NCI-H187 (cell line): Measurements from ENCODE around the gene KCNG4.
"Not testable (repeated sequence)": the region's sequence is repeated elsewhere in the genome, so short reads cannot be mapped to it uniquely, and the experiment has no call there.

Source experiments
- DNase-seq, 2 experiments: peaks; one replicate each; lab custom pipeline; 2025; lab: John Stamatoyannopoulos, UW

KCNG4 gene

GRCh38 chr16:84205976-84206691 lies 33.7 kb downstream of the KCNG4 start:
- DNase-seq = no peak

DNA sequence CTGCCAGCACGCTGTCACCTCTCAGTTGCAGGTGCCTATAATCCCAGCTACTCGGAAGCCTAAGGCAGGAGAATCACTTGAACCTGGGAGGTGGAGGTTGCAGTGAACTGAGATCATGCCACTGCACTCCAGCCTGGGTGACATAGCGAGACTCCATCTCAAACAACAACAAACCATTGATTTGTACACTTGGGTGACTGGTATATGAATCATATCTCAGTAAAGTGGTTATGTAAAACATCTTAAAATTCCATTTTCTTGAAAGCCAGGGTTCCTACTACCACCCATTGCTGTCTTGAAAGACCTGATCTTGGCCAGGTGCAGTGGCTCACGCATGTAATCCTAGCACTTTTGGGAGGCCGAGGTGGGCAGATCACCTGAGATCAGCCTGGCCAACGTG lies 34.7 kb downstream of the KCNG4 start:
- DNase-seq = not testable (repeated sequence)

DNA sequence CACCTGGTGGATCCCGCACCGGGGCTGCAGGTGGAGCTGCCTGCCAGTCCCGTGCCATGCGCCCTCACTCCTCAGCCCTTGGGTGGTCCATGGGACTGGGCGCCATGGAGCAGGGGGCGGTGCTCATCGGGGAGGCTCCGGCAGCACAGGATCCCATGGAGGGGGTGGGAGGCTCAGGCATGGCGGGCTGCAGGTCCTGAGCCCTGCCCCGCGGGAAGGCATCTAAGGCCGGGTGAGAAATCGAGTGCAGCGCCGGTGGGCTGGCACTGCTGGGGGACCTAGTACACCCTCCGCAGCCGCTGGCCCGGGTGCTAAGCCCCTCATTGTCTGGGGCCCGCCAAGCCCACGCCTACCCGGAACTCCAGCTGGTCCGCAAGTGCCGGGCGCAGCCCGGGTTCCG lies 35.3 kb downstream of the KCNG4 start:
- DNase-seq = not testable (repeated sequence)

DNA sequence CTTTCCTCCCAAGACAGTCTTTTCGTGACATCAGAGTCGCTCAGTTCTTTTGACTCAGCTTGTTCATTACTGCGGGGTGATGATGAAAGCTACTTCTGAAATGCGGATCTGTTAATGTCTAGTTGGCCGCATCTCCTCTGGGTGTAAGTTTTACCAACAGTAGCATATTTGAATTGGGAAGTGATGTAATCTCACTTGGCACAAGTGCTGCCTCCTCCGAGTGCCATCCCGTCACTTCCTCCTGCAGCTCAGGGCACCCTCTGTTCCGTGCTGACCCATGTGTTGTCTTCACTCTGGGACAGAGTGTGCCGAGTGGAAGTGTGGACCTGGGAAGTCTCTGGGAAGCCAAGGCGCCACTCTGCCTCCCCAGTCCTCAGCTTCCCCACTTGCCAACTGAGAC lies 40.0 kb downstream of the KCNG4 start:
- DNase-seq = no peak

GRCh38 chr16:84199097-84199496 lies 40.7 kb downstream of the KCNG4 start:
- DNase-seq = no peak

DNA sequence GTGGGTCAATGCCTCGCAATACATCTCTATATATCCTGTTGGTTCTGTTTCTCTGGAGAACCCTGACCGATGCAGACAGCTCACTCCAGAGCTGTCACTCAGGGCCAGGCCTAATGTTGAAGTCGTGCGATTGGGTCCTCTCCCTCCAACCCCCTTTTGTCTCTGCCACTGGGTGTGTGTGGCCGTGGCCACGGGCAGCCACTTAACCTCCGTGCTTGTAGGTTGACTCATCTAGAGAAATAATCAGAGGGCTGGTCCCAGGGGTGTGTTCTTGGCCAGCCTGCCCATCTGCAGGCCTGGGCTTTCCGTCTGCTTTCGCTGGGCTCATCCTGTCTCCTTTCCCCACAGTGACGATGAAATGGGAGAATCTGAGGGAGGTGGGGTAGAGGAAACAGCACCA lies 41.4 kb downstream of the KCNG4 start:
- no peak for DNase-seq

DNA sequence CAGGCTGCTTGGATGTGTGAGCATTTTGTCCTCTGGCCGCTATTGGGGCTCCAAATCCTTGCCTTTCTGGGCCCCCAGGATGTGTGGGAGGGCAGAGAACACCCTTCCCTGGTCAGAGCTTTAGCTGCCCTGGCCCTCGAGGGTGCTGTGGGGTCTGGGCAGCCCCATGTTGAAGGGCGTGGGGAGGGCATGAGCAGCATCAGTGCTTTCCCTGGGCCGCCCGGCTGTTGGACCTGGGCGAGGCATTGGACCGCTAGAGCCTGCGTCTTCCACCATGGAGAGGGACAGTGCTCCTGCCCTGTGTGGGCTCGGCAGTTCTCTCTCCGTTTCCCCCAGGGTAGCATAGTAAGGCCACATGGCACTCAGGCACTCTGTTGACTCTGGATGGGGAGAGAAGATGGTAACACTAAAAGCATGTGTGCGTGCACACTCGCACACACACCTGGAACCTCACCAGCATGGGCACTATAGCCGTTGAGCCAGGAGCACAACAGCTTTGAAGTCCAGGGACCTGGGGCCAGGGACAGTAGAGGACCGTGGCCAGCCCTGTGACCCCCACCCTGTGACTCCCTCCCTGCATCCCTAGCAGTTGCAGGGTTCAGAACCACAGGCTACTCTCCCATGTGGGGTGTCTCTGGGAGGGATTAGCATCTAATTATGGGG lies 42.2 kb downstream of the KCNG4 start:
- no peak for DNase-seq

DNA sequence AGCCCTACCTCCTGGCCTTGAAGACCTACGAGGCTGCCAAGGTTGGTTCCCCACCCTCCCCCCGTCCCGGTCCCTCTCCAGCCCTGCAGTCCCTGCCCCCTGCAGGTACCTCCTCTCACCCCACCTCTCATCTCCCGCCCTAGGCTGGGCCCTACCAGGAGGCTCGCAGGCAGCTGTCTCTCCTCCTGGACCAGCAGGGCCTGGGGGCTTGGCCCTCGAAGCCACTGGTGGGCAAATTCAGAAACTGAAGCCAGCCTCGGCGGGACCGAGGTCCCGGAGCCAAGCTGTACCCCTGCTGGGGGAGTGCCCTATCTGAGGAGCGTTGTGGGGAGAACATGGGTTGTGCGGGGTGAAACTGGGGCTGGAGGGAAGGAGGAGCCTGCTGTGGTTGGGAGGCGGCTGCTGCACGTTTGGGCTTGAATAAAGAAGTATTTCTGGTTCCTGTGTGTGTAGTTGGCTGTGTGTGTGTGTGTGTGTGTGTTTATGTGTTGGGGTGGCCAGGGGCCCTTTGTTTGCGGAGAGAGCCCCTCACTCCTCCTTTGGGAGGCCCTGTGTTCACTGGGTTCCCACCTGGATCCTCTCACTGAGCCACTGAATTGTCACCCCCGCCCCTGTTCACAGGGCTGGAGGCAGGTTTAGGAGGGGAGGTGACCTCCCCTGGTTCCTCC lies 43.0 kb downstream of the KCNG4 start:
- no peak for DNase-seq

GRCh38 chr16:84196101-84196500 lies 43.7 kb downstream of the KCNG4 start:
- no peak for DNase-seq

GRCh38 chr16:84195201-84196093 lies 44.4 kb downstream of the KCNG4 start:
- DNase-seq = no peak

GRCh38 chr16:84194470-84195200 lies 45.2 kb downstream of the KCNG4 start:
- peak; percentile 14 to 54 for DNase-seq

DNA sequence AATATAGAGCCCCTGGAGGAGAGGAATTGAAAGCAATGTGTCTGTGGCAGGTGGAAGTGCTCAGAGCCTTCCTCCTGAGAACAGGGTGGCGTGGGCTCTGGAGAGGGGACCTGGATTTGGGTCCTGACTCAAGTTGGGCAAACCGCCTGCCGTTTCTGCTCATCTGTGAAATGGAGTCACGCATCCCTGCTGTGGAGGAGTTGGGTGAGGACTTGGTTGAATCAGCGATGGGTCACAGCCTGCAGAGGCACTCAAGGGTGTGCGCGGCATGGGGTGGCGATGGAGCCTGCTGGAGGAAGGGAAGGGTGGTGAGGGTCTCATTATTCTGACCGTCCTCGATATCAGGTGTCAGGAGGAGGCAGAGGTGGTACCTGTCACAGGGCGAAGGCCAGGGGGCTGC lies 45.8 kb downstream of the KCNG4 start:
- DNase-seq = no peak

GRCh38 chr16:84193480-84193879 lies 46.3 kb downstream of the KCNG4 start:
- DNase-seq = no peak

DNA sequence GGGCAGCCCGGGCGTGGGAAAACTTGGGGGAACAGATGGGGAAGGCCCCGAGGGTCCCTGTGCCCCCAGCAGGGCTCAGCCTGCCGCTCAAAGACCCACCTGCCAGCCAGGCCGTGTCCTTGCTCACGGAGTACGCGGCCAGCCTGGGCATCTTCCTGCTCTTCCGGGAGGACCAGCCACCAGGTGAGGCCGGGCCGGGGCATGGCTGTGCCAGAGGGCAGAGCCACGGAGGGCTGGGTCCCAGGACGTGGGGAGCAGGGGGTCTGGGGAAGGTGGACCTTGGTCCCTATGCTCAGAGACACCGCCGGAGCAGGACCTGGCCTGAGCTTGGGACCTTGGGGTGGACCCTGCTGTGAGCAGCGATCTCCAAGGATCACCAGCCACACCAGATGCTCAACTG lies 48.3 kb downstream of the KCNG4 start:
- no peak for DNase-seq

DNA sequence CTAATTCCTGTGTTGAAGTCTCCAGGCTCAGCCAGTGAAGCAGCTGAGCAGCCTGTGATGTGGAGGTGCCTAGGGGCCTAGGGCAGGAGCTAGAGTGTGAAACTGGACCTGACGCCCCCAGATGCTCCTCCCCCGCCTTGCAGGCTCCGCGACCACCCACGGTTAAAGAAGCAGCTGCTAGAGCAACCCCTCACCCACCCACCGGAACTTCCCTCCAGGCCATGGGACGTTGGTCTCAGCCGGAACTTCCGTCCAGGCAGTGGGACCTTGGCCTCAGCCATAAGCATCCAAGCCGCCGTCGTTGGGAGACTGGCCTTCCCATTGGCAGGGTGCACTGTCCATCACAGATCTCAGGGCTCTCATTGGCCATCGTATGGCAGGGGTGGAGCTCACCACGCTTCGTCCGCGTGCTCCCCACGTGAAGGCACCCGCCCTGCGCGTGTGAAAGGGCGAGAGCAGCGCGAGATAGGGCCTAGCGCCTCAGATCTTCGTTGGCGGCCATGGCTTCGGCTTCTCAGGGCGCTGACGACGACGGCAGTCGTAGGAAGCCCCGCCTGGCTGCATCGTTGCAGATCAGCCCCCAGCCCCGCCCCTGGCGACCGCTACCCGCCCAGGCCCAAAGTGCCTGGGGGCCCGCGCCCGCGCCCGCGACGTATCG lies 49.0 kb downstream of the KCNG4 start, which contains the start of gene ADAD2:
TSS of gene ADAD2 (plus strand) at position 427 of the 658 bp plus-strand sequence. CDS start at position 501, 74 bp downstream.
- DNase-seq = no peak

DNA sequence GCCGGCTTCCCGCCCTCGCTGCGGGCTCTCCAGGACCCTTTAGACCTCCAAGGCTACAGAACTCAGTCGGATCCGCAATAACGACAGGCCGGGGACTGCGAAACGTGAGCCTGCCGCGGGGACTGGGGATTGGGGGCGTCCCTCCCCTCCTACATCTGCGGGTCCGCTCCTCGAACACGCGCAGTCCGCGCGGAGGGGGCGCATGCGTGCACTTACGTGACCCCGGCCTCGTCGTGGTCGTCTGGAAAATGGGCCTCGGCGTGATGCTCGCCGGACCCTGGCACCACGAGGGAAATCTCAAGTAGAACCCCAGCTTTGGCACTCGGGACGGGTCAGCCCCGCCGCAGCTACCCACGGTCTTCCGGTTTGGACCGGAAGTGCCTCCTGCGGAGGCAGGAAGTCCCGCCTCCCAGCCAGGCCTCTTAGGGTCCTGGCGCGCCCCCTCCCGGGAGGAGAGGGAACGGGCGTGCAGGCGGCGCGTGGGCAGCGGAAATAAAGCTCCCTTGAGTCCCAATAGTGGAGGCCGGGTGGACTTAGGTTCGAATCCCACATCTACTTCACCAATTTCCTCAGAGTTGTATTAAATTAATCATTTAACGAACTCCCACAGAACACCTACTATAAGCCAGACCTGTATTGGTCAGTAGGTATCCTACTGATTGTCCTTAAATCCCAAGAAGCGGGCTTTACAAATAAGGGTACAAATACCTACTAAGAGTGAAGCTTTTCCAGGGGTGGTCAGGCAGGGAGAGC lies 53.0 kb downstream of the KCNG4 start, which contains the start of gene TAF1C:
TSS of gene TAF1C (minus strand) at position 373 of the 753 bp plus-strand sequence. CDS start 2,069 bp downstream, outside the sequence.
- DNase-seq = peak; percentile 65 to 82

DNA sequence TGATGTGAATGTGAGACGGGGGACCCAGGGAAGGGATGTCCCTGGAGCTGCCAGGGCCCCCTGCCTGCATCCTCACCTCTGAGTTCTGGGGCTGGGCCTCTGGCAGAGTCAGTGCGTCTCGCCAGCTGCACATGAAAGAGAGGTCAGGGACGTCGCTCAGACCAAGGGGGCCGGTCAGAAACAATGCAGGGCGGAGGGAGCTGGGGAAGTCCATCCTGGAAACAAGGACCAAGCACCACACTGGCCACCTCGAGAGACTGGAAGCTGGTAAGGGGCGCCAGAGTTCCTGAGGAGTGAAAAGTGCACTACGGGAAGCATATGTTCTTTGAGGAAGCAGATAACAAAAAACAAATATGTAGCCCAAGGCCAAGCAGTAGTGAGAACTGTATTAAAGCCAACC lies 55.0 kb downstream of the KCNG4 start:
- DNase-seq = no peak

GRCh38 chr16:84183911-84184591 lies 55.8 kb downstream of the KCNG4 start:
- no peak for DNase-seq

DNA sequence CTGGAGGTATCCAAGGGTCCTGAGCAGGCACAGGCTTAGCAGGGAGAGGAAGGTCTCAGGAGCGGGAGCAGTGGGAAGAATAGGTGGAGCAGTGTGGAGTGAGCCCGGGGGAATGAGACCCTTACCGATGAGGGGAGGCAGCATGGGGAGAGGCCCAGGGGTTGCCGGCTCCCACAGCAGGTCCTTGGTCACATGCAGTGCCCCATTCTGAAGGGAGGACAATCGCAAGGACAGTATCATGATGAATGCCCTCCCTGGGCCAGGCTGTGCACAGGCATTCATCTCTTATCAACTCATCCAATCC lies 56.3 kb downstream of the KCNG4 start:
- DNase-seq = no peak
